HG03571 (cell line): ENCODE results near the gene ADGRD1.

ENCODE experiments used
- ATAC-seq: cut with Tn5 transposase; IDR thresholded peaks from one replicate; pipeline ENCODE4 v1.9.1; 2021; ENCODE audit not compliant: unreplicated experiment

The ADGRD1 gene

DNA sequence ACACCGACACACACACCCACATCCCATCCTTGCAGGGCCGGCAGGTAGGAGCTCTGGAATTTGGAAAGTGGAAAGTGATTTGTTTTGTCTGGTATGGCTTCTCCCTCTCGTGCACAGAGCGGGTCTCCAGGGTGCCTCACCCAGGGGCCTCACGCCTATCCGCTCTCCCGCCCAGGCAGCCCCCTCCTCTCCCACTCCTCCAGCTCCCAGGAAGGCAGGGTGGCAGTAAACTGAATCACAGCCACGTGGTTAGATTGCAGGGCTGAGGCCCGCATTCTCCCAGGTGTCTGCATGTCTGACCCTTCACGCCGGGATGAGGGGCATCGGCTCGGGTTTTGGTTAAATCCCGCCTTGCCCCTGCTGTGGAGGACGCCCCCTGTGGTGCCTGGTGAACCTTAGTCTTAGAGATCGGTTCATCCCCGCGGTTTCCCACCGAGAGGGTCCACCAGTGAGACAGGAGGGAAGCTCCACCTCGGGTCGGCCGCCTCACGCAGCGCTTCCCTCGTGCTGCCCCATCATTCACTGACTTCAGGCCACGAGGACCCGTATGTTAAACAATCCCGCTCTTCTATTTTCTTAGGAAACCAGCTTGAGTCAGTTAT, 64.4 kb downstream of the ADGRD1 start:
- no peak for ATAC-seq

DNA sequence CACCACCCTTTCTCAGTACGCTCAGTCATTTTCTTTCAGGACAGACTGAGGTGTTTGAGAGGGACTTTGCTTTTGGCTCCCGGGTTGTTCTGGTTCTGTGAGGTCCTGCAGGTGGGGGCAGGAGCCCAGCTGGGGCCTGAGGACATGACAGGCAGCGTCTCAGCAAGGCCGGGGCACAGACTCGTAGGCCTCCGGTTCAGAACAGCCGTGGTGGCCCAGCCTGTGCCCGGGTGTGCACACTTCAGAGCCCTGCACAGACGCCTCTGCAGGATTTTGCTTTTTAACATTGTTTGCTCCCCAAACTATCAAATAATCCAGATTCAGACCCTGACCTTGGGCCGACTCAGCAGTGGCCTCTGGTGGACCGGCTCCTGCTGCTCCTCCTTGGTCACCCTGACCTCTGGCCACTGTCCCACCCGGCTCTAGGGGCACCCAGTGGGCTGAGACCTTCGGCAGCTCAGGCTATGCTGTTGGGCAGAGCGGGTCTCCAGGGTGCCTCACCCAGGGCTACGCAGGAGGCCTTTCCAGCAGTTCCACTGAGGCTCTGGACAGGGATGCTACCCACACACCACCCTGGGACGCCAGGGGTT, 65.2 kb downstream of the ADGRD1 start:
- ATAC-seq = no peak

DNA sequence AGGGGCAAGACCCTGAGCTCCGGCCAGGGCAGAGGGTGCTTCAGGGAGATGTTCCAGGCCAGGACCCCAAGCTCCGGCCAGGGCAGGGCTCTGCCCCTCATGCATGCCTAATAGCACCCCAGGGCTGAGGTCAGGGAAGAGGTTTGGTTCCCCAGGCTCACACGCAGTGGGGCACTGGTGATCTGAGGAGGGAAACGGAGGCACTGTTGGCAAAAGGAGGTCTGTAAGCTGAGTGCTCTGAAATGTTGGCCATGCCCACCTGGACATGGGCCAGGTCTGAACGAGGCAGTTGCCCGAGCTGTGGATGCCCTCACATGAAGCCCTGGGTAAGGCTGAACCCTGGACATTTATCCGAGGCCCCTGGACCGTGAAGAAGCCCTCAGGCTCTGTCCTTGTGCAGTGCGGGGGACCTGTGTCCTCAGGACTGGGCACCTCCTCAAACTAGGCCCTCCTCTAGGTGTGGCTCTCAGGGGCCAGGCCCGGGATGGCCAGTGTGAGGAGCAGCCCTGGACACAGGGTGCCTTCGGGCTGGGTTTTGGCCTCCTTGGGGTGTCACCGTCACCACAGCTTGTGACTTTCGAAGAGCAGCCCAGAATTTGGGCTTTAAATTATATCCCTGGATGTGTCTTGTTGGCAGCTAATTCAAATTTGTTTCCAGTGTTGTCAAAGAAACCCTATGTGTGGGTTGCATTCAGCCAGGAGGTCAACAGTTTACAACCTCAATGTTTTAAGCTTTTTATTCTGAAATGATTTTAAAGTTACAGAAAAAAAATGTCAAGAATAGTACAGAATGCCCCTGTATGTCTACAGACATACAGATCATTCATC, 66.8 kb downstream of the ADGRD1 start:
- no peak for ATAC-seq

DNA sequence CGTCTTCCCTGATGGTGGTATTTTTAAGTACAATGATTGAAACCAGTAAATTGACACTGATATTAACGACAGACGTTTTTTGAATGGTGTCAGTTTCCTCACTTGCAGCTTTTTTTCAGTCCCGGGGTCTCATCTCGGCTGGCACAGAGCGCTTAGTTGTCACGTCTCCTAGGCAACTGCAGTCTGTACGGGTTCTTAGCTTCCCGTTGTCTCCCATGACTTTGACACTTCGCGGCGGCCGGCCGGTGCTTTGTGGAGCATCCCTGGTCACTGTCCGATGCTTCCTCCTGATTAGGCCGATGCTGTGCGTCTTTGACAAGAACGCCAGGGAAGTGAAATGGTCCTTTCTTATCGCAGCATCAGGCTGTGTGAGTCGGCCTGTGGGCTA, 67.4 kb downstream of the ADGRD1 start:
- ATAC-seq = no peak

DNA sequence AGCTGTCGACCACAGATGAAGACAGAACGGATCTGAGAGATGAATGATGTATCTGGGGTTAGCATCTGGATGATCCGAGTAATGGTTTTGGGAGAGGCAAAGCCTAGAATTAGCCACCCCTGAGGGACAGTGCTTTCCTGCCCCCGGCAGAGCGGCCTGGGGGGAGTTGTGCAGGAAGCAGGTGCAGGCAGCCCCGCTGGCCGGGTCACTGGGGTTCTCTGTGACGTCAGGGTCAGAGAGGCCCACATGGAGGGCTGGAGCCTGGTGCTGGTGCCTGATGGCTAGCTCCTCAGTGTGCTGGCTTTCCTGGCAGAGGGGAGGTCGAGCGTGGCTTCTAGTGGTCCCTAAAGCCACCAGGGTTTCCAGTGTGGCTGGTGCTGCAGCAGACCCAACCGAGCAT, 70.3 kb downstream of the ADGRD1 start:
- ATAC-seq = no peak

DNA sequence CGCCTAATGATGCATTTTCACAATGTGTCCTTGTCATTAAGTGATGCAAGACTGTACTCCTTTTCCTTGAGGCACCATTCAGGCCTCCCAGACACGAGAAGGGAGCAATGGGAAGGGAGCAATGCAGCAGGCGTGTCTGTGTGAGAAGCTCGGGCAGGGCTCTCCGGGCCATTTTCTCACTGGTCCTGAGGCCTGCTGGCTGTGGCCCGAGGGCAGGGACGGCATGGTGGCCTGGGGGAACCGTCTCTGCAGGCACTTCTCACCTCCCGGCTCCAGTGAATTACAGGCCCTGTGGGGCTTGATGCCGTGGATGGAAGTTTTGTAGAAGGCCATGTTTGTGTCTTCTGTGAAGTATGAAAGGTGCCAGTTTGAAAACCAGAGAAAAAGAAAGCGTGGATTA, 71.0 kb downstream of the ADGRD1 start:
- ATAC-seq = no peak

DNA sequence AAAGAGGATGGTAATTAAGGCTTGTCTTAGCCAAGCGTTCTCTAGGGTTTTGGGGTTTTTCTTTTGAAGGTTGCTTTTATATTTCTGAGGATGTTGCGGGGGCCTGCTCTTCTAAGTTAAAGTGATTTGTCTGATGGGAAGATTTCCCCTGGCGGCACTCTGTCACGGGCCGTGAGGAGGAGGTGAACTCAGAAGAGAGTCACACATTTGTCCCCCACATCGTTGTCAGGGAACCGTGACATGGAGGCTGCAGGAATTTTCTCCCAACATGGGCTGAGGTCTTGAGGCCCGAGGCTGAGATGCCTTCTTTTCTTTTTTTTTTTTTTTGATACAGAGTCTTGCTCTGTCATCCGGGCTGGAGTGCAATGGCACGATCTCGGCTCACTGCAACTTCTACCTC, 71.5 kb downstream of the ADGRD1 start:
- no peak for ATAC-seq

DNA sequence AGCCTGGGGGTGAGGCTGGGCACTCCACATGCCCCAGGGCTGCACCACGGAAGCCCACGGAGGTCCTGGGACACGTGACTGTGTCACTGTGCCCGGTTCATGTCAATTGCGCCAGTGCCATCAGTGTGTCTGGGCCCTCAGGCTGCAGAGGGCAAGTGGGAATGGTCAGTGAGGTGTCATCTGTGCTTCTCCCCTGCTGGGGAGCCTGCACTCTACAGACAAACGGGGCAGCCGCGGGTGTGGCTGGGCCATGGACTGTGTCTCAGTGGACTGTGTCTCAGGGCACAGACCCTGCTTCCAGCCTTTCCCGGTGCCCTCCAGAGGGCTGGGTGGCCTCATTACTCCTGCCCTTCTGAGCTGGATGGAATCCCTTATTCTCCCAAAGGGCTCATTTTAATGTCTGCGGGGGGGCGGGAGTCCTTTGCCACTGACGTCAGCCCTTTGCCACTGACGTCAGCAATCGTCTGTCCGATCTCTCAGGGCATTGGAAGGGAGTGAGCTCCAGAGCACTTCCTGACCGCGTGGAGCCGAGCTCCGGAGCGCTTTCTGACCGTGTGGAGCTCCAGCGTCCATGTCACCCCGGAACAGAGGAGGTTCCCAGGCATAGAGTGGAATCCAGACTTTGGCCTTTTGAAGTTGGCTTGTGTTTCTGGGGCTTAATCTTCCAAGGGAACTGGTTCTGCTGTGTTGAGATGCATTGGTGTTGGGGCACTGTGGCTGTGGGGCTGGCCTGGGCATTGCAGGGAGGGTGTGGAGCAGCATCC, 72.4 kb downstream of the ADGRD1 start:
- no peak for ATAC-seq

DNA sequence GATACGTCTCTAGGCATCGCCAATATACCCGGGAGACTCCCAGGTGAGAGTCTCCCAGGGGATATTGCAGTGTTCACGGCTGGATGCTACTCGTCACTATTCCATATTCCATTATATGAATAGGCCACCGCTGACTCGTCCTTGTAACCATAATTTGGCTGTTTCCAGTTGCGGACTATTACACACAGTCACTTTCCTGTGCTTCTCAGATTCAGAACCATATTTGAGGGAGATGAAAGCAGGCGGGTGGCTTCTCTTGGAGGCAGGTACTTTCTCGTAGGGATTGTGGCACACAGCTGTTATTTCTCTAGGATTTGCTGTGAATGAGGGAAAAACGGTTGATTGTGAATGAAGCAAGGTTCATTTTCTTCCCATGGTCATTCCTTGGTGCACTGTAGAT, 73.0 kb downstream of the ADGRD1 start:
- no peak for ATAC-seq

DNA sequence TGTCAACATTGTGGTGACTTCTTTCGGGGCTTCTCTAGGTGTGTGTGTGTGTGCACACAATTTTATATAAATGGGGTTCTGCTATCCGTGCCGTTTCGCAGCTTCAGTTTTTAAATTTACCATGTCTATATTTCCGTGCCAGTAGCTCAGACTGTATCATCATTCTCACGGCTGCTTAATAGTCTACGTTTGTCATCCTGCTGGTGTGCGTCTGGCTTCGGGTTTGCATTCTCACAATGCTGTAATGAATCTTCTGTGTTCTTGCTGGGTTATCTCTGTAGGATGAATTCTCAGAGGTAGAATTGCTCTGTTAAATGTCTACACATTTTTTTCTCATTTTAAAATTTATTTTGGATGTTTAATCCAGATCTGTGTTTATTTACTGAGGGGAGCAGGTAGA, 73.6 kb downstream of the ADGRD1 start:
- no peak for ATAC-seq

DNA sequence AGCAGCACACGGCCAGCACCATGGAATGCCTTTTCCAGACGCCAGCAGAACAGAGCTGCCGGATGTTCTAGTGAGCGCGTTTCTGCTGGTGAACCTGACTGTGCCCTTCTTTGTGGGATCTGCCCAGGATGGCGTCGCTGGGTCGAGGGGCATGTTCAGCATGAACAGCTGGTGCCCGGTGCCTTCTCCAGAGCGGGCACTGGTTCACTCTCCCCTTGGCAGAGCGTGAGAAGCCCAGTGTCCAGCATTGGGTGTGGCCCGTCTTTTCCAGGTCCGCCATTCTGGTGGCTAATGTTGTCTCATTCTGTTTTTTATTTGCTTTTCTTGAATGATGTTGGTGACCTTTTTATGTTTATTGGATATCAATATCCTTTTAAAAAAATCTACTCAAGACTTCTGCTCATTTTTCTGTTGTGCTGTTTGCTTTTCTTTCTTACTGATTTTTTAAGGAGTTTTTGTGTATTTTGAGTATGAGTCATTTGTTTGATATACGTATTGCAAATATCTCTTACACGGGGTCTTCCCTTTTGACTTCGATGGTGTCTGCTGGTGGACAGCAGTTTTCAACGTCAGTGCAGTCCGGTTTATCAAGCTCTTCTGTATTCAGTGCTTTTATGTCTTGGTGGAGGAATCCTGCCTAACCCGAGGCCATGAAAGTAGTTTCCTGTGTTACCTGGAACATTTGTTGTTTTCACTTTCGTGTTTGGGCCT, 74.3 kb downstream of the ADGRD1 start:
- no peak for ATAC-seq

DNA sequence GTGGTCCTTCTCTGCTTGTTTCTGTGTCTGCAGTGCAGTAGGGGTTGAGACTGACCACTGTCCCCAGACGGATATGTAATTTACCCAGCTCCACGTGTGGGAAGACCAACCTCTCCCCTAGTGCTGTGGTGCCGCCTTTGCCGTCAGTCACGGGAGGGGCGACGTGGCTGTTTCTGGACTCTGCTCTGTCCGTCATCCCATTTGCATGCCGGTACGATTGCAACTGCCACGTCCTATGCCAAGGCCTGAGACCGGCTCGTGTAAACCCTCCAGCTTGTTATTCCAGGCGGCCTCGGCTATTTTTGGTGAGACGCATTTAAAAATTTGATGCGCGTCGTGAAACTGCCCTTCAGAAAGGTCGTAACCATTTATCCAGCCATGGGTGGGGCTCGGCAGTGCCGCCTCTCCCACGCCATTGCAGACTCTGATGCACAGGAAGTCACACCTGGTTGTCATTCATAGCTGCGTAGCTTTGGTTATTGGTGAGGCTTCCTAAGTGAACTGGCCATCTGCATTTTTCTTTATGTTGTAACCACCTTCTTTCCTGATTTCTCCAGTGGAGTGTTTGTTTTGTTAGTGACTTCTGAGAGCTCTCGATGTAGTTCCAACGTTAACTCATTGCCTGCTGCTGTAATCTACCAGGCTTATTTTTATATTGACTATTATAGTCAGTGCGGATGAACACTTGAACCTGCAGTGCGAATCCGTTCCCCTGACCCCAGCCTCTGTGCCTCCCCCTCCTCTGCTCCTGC, 75.1 kb downstream of the ADGRD1 start:
- ATAC-seq = no peak

DNA sequence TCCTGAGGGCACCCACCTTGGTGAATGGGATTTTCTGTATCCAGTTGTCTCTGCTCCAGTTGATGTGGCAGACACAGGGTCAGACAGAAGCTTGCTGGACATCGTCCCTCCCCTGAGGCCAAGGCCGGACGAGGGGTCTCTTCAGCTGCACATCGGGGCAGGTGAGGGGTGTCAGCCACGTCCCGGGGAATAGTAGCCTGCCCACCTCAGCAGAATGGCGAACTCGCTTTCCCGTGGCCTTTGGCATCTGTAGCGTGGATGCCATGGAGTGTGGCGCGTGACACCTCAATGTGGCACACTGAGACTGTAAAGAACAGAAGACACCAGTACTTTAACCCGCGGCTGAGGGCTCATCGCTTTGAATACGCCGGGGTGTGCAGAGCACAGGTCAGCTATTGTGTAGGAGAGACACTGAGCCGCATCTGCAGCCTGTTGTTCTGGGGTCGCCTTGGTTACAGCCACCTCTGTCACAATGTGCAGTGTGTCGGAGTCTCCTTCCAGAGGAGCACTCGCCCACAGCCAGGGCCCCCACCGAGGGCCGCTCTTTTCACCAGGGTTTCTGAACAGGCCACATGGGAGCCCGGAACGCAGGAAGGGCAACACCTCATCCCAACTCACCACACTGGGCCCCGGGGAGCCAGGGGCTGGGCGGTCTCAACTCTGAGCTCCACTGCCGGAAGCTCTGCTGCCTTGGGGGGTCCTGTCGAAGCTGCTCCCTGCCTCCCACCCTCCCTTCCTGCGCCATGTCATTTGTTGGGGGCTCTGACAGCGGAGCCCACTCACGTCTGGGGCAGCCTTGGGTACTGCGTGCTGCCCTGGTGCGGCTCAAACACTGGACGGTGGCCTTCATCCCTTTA, 77.0 kb downstream of the ADGRD1 start:
- no peak for ATAC-seq

DNA sequence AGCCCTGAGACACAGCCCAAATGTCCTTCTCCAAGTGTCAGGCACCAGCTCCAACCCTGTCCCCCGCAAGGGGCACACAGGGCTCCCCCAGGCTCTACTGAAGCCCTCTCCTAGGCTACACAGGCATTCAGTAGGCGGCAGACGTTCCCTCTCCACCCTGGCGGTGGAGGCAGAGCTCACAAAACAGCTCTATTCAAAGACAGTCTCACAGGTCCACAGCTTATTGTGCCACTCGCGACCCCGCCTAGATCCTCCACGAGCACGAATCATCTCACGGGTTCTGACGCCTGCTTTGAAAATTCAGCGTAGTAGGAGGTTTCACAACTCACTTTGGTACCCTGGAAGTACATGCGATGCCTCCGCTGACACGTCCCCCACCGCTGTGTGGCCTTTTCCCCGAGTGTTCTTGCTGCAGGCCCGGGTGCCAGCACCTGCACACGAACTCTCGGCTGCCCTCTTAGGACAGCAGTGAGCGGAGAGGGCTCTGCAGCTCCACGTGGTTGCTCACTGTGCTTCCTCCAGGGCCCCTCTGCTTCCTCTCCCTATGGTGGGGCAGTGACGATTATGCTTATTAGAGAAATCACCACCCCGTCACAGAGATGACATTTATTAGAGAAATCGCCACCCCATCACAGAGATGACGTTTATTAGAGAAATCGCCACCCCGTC, 78.5 kb downstream of the ADGRD1 start:
- ATAC-seq = no peak

DNA sequence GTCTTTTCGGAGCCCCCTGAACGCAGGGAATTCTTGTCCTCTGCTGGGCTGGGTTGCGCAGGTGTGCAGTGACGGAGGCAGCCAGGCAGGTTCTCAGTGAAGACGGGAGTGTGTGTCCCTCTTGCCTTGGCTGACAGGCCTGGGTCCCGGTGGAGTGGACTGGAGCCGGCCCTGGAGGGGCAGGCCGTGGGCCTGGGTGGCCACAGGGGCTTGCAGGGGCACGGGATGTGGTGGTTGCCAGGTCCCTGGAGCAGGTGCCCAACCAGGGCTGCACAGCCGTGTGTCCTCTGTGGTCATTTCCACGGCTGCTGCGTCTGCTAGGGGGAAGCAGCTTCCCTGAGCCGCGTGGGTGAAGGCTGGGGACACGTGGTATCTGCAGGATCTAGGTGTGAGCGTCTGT, 79.8 kb downstream of the ADGRD1 start:
- no peak for ATAC-seq

DNA sequence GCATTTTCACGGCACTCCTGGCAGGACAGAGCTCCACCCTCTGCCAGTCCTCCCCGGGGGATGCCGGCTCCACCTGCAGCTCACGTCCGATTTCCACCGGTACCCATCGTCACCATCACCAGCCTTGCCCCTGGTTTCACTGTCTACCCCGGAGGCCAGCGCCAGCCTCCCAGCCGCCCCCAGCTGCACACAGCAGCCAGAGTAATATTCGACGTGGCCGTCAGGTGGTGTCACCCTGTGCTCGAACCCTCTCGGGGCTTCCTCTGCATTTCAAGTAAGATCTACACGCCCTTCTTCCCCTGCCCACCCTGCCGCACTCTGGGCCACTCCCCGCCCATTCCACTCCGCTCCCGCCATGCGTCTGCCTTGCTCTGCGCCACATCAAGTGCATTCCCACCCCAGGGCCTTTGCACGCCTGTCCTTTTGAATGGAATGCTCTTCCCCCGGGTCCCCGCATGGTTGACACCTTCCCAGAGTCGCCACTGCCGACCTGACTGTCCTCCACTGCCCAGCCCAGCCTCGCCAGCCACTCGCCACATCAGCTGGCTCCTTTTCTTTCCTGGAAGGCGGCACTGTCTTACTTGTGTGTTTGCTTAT, 80.3 kb downstream of the ADGRD1 start:
- no peak for ATAC-seq

DNA sequence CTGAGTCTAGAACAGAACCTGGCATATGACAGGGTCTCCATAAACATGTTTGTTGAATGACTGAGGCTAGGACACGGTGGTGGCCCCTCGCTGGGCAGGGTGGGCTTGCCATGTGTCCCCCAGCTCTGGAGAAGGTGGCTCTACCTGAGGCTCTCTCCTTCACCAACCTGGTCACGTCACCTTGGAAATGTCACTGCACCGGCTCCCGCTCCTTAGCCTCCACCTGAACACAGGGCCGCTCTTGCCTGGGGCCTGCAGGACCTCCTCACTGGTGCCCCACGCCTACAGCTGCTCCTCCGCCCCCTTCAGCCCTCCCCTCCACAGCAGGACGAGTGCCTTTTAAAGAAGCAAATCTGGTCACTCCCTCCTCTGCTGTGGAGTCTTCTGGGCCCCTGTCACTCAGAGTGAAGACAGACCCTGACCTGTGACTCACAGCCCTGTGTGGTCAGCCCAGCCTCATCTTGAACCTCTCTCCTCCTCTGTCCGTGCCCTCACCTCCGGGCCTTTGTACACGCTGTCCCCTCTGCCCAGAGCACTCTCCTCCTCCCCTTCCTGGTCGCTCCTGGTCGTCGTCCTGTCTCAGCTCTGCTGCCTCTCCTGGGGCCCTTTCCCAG, 81.0 kb downstream of the ADGRD1 start:
- ATAC-seq = no peak

DNA sequence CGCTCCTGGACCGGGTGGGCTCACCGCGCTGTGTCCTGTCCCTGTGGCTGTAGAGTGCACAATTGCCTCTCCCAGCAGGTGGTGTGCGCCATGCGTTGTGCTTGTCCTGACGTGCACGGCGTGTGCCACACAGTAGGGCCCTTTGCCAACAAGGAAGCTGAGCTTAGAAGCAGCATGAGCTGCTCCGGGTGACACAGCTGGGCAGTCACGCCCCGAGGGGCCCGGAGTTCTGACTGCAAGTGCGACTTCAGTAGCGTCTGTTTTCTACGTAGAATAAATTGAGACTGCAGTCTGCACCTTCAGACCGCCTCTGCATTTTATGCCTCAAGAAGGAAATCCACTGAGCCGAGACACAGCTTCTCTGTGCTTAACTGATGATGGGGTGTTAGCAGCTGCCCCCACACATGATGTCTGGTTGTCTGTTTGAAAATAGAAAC, 81.6 kb downstream of the ADGRD1 start:
- ATAC-seq = no peak
